H1 (cell line): ENCODE data around the gene GPSM1.

ENCODE experiments used
- BRCA1 ChIP-seq: IDR thresholded peaks from 2 replicates; pipeline ENCODE4 v1.6.1; 2012; ENCODE audit warnings: low read depth, low read length, improper control_type of control experiment
- CBX8 ChIP-seq: fragments of 300-800, 300-1000 bp; sonication (generic); IDR thresholded peaks from 2 replicates; pipeline ENCODE4 v1.7.1; 2016; ENCODE audit warnings: low read depth, low read length, borderline replicate concordance
- CHD2 ChIP-seq: IDR thresholded peaks from 2 replicates; pipeline ENCODE4 v1.6.1; 2012; ENCODE audit warnings: low read length, improper control_type of control experiment
- CTCF ChIP-seq, 3 experiments: IDR thresholded peaks; 1 replicate in 2 of 3; 2 replicates in 1 of 3; pipeline versions ENCODE4 v1.5.1 to v1.6.1; 2011; ENCODE audit warnings: low read length in 3 of 3, mild to moderate bottlenecking in 3 of 3, inconsistent platforms in 2 of 3, low read depth in 1 of 3, moderate library complexity in 1 of 3; ENCODE audit not compliant: insufficient read depth in 1 of 3; ENCODE audit errors: control extremely low read depth in 1 of 3
- EZH2 ChIP-seq: fragments of 200-600 bp; sonication (generic); IDR thresholded peaks from 2 replicates; pipeline ENCODE4 v1.7.1; 2012; ENCODE audit warnings: low read depth, mild to moderate bottlenecking, moderate library complexity, low read length, inconsistent platforms; ENCODE audit not compliant: severe bottlenecking
- FOSL1 ChIP-seq: IDR thresholded peaks from 2 replicates; pipeline ENCODE4 v1.6.1; 2011; ENCODE audit warnings: mild to moderate bottlenecking, low read depth, low read length, moderate library complexity; ENCODE audit not compliant: insufficient read depth
- KDM5A ChIP-seq: fragments of 200-600 bp; IDR thresholded peaks from 2 replicates; pipeline ENCODE4 v1.7.1; 2012; ENCODE audit warnings: mild to moderate bottlenecking, low read length, inconsistent platforms, mixed read lengths
- POLR2A ChIP-seq, 2 experiments: IDR thresholded peaks; 1 replicate in 1 of 2; 2 replicates in 1 of 2; pipeline ENCODE4 v1.6.1; 2011; ENCODE audit warnings: low read depth in 2 of 2, low read length in 2 of 2, mild to moderate bottlenecking in 2 of 2; ENCODE audit errors: control extremely low read depth in 1 of 2
- POLR2AphosphoS5 ChIP-seq: IDR thresholded peaks from 2 replicates; pipeline ENCODE4 v1.6.1; 2011; ENCODE audit warnings: low read depth, low read length
- RAD21 ChIP-seq, 2 experiments: IDR thresholded peaks in 1 of 2; conservative IDR thresholded peaks in 1 of 2; 2 replicates each; pipeline ENCODE4 v1.6.1; 2011; ENCODE audit warnings: low read depth in 2 of 2, low read length in 2 of 2, improper control_type of control experiment in 1 of 2, inconsistent platforms in 1 of 2, mild to moderate bottlenecking in 1 of 2, moderate library complexity in 1 of 2
- RXRA ChIP-seq: IDR thresholded peaks from 2 replicates; pipeline ENCODE4 v1.6.1; 2011; ENCODE audit warnings: low read depth, mild to moderate bottlenecking, low read length, moderate library complexity; ENCODE audit not compliant: insufficient read depth
- TAF1 ChIP-seq: IDR thresholded peaks from 2 replicates; pipeline ENCODE4 v1.6.1; 2011; ENCODE audit warnings: mild to moderate bottlenecking, low read depth, low read length
- TBP ChIP-seq: IDR thresholded peaks from 2 replicates; pipeline ENCODE4 v1.6.1; 2011; ENCODE audit warnings: low read depth, low read length, improper control_type of control experiment
- TEAD4 ChIP-seq: IDR thresholded peaks from 2 replicates; pipeline ENCODE4 v1.6.1; 2012; ENCODE audit warnings: low read depth, low read length, inconsistent platforms, mixed read lengths

- TF ChIP-seq EZH2 (no peak), CTCF (IDR thresholded peaks at IDR 0.05; ENCODE audit: control extremely low read depth in 1 of 3, insufficient read depth in 1 of 3, low read depth in 1 of 3, low read length in 3 of 3) (no peak), KDM5A (no peak), POLR2AphosphoS5 (no peak), BRCA1 (no peak), FOSL1 (no peak), CBX8 (no peak), TEAD4 (no peak), TAF1 (no peak), RAD21 (IDR thresholded peaks at IDR 0.05 in 1 of 2, conservative IDR thresholded peaks at IDR 0.05 in 1 of 2; ENCODE audit: low read depth in 2 of 2, low read length in 2 of 2) (no peak), TBP (no peak), CHD2 (no peak), POLR2A (IDR thresholded peaks at IDR 0.05; ENCODE audit: control extremely low read depth in 1 of 2, low read depth in 2 of 2, low read length in 2 of 2) (no peak), RXRA (no peak)
These were observed 36.8 kb downstream of the GPSM1 start for GRCh38 chr9:136363949-136364748.
